OCI-LY3 (cell line): ENCODE measurements around the gene CROCC.
"Not testable (repeated sequence)": the region's sequence is repeated elsewhere in the genome, so short reads cannot be mapped to it uniquely, and the experiment has no call there.

Source experiments
- CTCF ChIP-seq: fragments of 200-600, 300-600 bp; sonication (generic); IDR thresholded peaks from 2 replicates; pipeline ENCODE4 v1.5.1; 2014; ENCODE audit warnings: antibody characterized with exemption, low read length, low read depth
- EZH2phosphoT487 ChIP-seq: fragments of 200-600 bp; shearing (Covaris generic); IDR thresholded peaks from 2 replicates; pipeline ENCODE4 v1.6.1; 2018; ENCODE audit warnings: antibody characterized with exemption, mixed run types, low read depth

GRCh38 chr1:16945512-16945911 lies 23.8 kb downstream of the CROCC start:
- TF ChIP-seq CTCF, EZH2phosphoT487: not testable (repeated sequence)
